Naive thymus-derived CD4-positive, alpha-beta T cell (primary cell): ENCODE measurements around the gene RABGAP1. TPM values are rescaled to one million over a fixed set of nuclear protein-coding genes. Genes with fewer than 3 reads are reported as not detected.

Experiments
- ATAC-seq: fragments of 150-1000 bp; cut with Tn5 transposase; 2 replicates; pipeline ENCODE4 v1.10.0; 2021; ENCODE audit warnings: mild to moderate bottlenecking, moderate library complexity
- CTCF ChIA-PET: fragments of 350-600 bp; sonication (Branson Sonifier 250); formaldehyde crosslinking; loops from one replicate; lab custom pipeline; 2021; ENCODE audit warnings: antibody characterized with exemption; lab: Charles Lee
- POLR2A ChIA-PET: fragments of 350-600 bp; sonication (Branson Sonifier 250); formaldehyde crosslinking; loops from one replicate; lab custom pipeline; 2021; ENCODE audit warnings: antibody characterized with exemption, inconsistent platforms; lab: Charles Lee
- DNase-seq, 9 donors: peaks; one replicate each; pipeline versions ENCODE4 v3.0.0 to v3.0.0-alpha.2; 2020 to 2022; ENCODE audit warnings: mixed read lengths in 1 of 9
- H3K27ac ChIP-seq: one replicate; pipeline ENCODE4 v1.7.0; 2013; ENCODE audit warnings: mild to moderate bottlenecking, low read depth, low read length, moderate library complexity
- H3K27me3 ChIP-seq, 2 donors: one replicate each; pipeline ENCODE4 v1.7.0; 2013; ENCODE audit warnings: low read length in 2 of 2, mild to moderate bottlenecking in 2 of 2, moderate library complexity in 2 of 2; ENCODE audit not compliant: control insufficient read depth in 2 of 2, insufficient read depth in 2 of 2
- H3K36me3 ChIP-seq, 3 experiments: 1 replicate in 2 of 3; 2 replicates in 1 of 3; pipeline ENCODE4 v1.7.0; 2013; ENCODE audit warnings: low read length in 3 of 3, mild to moderate bottlenecking in 3 of 3, moderate library complexity in 1 of 3; ENCODE audit not compliant: insufficient read depth in 3 of 3, control insufficient read depth in 2 of 3
- H3K4me1 ChIP-seq, 2 donors: one replicate each; pipeline ENCODE4 v1.7.0; 2013; ENCODE audit warnings: low read length in 2 of 2, mild to moderate bottlenecking in 2 of 2, moderate library complexity in 1 of 2; ENCODE audit not compliant: control insufficient read depth in 2 of 2, insufficient read depth in 2 of 2
- H3K4me3 ChIP-seq: 2 replicates; pipeline ENCODE4 v1.7.0; 2013; ENCODE audit warnings: mild to moderate bottlenecking, low read length
- H3K9me3 ChIP-seq, 3 experiments: 1 replicate in 2 of 3; 2 replicates in 1 of 3; pipeline ENCODE4 v1.7.0; 2013; ENCODE audit warnings: low read length in 3 of 3; ENCODE audit not compliant: control insufficient read depth in 2 of 3
- H3K27ac Mint-ChIP-seq, 9 donors: one replicate each; pipeline ENCODE4 v1.8.0; 2020 to 2022; ENCODE audit warnings: mixed read lengths in 9 of 9, mild to moderate bottlenecking in 8 of 9, moderate library complexity in 5 of 9, inconsistent platforms in 2 of 9
- H3K27me3 Mint-ChIP-seq, 5 donors: one replicate each; pipeline ENCODE4 v1.8.0; 2021 to 2022; ENCODE audit warnings: mixed read lengths in 5 of 5, mild to moderate bottlenecking in 1 of 5
- H3K36me3 Mint-ChIP-seq, 5 donors: one replicate each; pipeline ENCODE4 v1.8.0; 2020 to 2022; ENCODE audit warnings: mixed read lengths in 5 of 5, mild to moderate bottlenecking in 3 of 5, inconsistent platforms in 1 of 5
- H3K4me1 Mint-ChIP-seq, 7 donors: one replicate each; pipeline ENCODE4 v1.8.0; 2020 to 2022; ENCODE audit warnings: mixed read lengths in 7 of 7, mild to moderate bottlenecking in 3 of 7, inconsistent platforms in 1 of 7
- H3K4me3 Mint-ChIP-seq, 10 donors: one replicate each; pipeline ENCODE4 v1.8.0; 2020 to 2022; ENCODE audit warnings: mild to moderate bottlenecking in 10 of 10, mixed read lengths in 10 of 10, moderate library complexity in 6 of 10, inconsistent platforms in 2 of 10
- H3K9me3 Mint-ChIP-seq, 11 donors: one replicate each; pipeline ENCODE4 v1.8.0; 2020 to 2022; ENCODE audit warnings: mixed read lengths in 11 of 11, mild to moderate bottlenecking in 4 of 11, inconsistent platforms in 1 of 11, moderate library complexity in 1 of 11
- intact Hi-C, 2 donors: fragments of 100-400 bp; cut with micrococcal nuclease; formaldehyde crosslinking; loops; one replicate each; pipeline ENCODE4 v1.15.1; 2023
- polyA plus RNA-seq, 2 donors: library from polyadenylated mRNA; unstranded; fragments of 300-500 nt; fragmentation: Illumina TruSeq; gene quantifications; one replicate each; pipeline ENCODE4 v1.2.3, GENCODE V29; 2021
- total RNA-seq, 6 experiments: library from RNA in 5 of 6; stranded (reverse) in 5 of 6; gene quantifications; 1 replicate in 5 of 6; 2 replicates in 1 of 6; pipeline ENCODE4 v1.2.3 and lab custom pipeline; 2021 to 2026

The RABGAP1 gene
- total and polyA plus RNA-seq, 7 experiments from 2014 or later: 25.5 to 45.7 (median 34.1) TPM

GRCh38 chr9:123063177-123063598 lies 122.4 kb downstream of the RABGAP1 start:
- H3K27me3 Mint-ChIP-seq: no peaks in the 10 kb centered on the region
- ATAC-seq (no peak), DNase-seq (no peak)
- intact Hi-C loops: no loop called here
- ChIA-PET CTCF (no interaction called here), POLR2A (no interaction called here)
- H3K4me3 Mint-ChIP-seq: no peak overlapping the region
- no peaks in the 10 kb centered on the region for H3K4me1 ChIP-seq
- peaks cover 0 to 8% (median 0%) of the 10 kb centered on the region in 7 donors for H3K4me1 Mint-ChIP-seq
- H3K9me3 Mint-ChIP-seq: no peaks in the 10 kb centered on the region
- no peak overlapping the region for H3K27ac Mint-ChIP-seq
- H3K9me3 ChIP-seq: no peaks in the 10 kb centered on the region
- H3K27me3 ChIP-seq: no peaks in the 10 kb centered on the region
- H3K4me3 ChIP-seq: no peak overlapping the region
- no peak overlapping the region for H3K27ac ChIP-seq
- H3K36me3 ChIP-seq: peaks cover 0 to 21% (median 9%) of the 10 kb centered on the region in 3 experiments
- H3K36me3 Mint-ChIP-seq: peaks cover 12 to 53% (median 20%) of the 10 kb centered on the region in 5 donors

- H3K4me3 Mint-ChIP-seq: no peak overlapping the region
- intact Hi-C loops: no loop called here
- H3K27me3 Mint-ChIP-seq: no peaks in the 10 kb centered on the region
- Histone ChIP-seq H3K4me1 (no peaks in the 10 kb centered on the region), H3K36me3 (peaks cover 0 to 21% (median 9%) of the 10 kb centered on the region in 3 experiments), H3K4me3 (no peak overlapping the region), H3K27me3 (no peaks in the 10 kb centered on the region), H3K9me3 (no peaks in the 10 kb centered on the region), H3K27ac (no peak overlapping the region)
- peaks cover 0 to 8% (median 0%) of the 10 kb centered on the region in 7 donors for H3K4me1 Mint-ChIP-seq
- H3K27ac Mint-ChIP-seq: no peak overlapping the region
- ATAC-seq (no peak), DNase-seq (no peak)
- no peaks in the 10 kb centered on the region for H3K9me3 Mint-ChIP-seq
- POLR2A ChIA-PET: no interaction called here
- peaks cover 12 to 53% (median 20%) of the 10 kb centered on the region in 5 donors for H3K36me3 Mint-ChIP-seq
- CTCF ChIA-PET: no interaction called here
Measured at GRCh38 chr9:123063896-123064295, 123.1 kb downstream of the RABGAP1 start.

- Mint-ChIP-seq H3K4me1 (peaks cover 0 to 8% (median 0%) of the 10 kb centered on the region in 7 donors), H3K36me3 (peaks cover 12 to 53% (median 20%) of the 10 kb centered on the region in 5 donors), H3K27me3 (no peaks in the 10 kb centered on the region), H3K27ac (no peak overlapping the region), H3K4me3 (no peak overlapping the region), H3K9me3 (no peaks in the 10 kb centered on the region)
- Histone ChIP-seq H3K27me3 (no peaks in the 10 kb centered on the region), H3K36me3 (peaks cover 0 to 21% (median 9%) of the 10 kb centered on the region in 3 experiments), H3K4me1 (no peaks in the 10 kb centered on the region), H3K4me3 (no peak overlapping the region), H3K9me3 (no peaks in the 10 kb centered on the region), H3K27ac (no peak overlapping the region)
- CTCF ChIA-PET: no interaction called here
- POLR2A ChIA-PET: no interaction called here
- no peak for ATAC-seq
- intact Hi-C loops: no loop called here
- no peak for DNase-seq
Measured at GRCh38 chr9:123064716-123065115, 123.9 kb downstream of the RABGAP1 start.

- Histone ChIP-seq H3K27me3 (no peaks in the 10 kb centered on the region), H3K4me3 (no peak overlapping the region), H3K36me3 (peaks cover 0 to 21% (median 9%) of the 10 kb centered on the region in 3 experiments), H3K9me3 (no peaks in the 10 kb centered on the region), H3K27ac (no peak overlapping the region), H3K4me1 (no peaks in the 10 kb centered on the region)
- H3K27ac Mint-ChIP-seq: no peak overlapping the region
- ATAC-seq: no peak
- DNase-seq: no peak
- H3K9me3 Mint-ChIP-seq: no peaks in the 10 kb centered on the region
- intact Hi-C loops: no loop called here
- H3K4me3 Mint-ChIP-seq: no peak overlapping the region
- H3K36me3 Mint-ChIP-seq: peaks cover 12 to 54% (median 20%) of the 10 kb centered on the region in 5 donors
- POLR2A ChIA-PET: no interaction called here
- H3K4me1 Mint-ChIP-seq: peaks cover 0 to 8% (median 0%) of the 10 kb centered on the region in 7 donors
- CTCF ChIA-PET: no interaction called here
- H3K27me3 Mint-ChIP-seq: no peaks in the 10 kb centered on the region
Measured at GRCh38 chr9:123065196-123065595, 124.4 kb downstream of the RABGAP1 start.

- Mint-ChIP-seq H3K27me3 (no peaks in the 10 kb centered on the region), H3K4me1 (peaks cover 0 to 8% (median 0%) of the 10 kb centered on the region in 7 donors), H3K9me3 (no peaks in the 10 kb centered on the region), H3K4me3 (no peak overlapping the region), H3K36me3 (peaks cover 16 to 61% (median 36%) of the 10 kb centered on the region in 5 donors), H3K27ac (no peak overlapping the region)
- ATAC-seq: no peak
- CTCF ChIA-PET: interaction anchor here (0.8 kb wide), 1 partner anchor 10 kb away, joined by 5 read pairs; no protein-coding TSS in a partner anchor
- no peaks in the 10 kb centered on the region for H3K4me1 ChIP-seq
- no peak for DNase-seq
- intact Hi-C loops: no loop called here
- no peaks in the 10 kb centered on the region for H3K9me3 ChIP-seq
- POLR2A ChIA-PET: no interaction called here
- H3K36me3 ChIP-seq: peaks cover 0 to 26% (median 9%) of the 10 kb centered on the region in 3 experiments
- no peaks in the 10 kb centered on the region for H3K27me3 ChIP-seq
- no peak overlapping the region for H3K27ac ChIP-seq
- H3K4me3 ChIP-seq: no peak overlapping the region
Measured at GRCh38 chr9:123067136-123067535, 126.3 kb downstream of the RABGAP1 start.

- peaks cover 4 to 36% (median 9%) of the 10 kb centered on the region in 3 experiments for H3K36me3 ChIP-seq
- no peaks in the 10 kb centered on the region for H3K9me3 ChIP-seq
- intact Hi-C loops: no loop called here
- H3K4me1 ChIP-seq: no peaks in the 10 kb centered on the region
- POLR2A ChIA-PET: no interaction called here
- Mint-ChIP-seq H3K27me3 (no peaks in the 10 kb centered on the region), H3K36me3 (peaks cover 20 to 68% (median 41%) of the 10 kb centered on the region in 5 donors), H3K27ac (no peak overlapping the region), H3K4me1 (peaks cover 0 to 8% (median 0%) of the 10 kb centered on the region in 7 donors), H3K9me3 (no peaks in the 10 kb centered on the region), H3K4me3 (no peak overlapping the region)
- no peak for ATAC-seq
- no peak for DNase-seq
- H3K27me3 ChIP-seq: no peaks in the 10 kb centered on the region
- CTCF ChIA-PET: no interaction called here
- H3K4me3 ChIP-seq: no peak overlapping the region
- H3K27ac ChIP-seq: no peak overlapping the region
Measured at GRCh38 chr9:123069010-123069481, 128.2 kb downstream of the RABGAP1 start.

GRCh38 chr9:123070198-123070597 lies 129.4 kb downstream of the RABGAP1 start:
- DNase-seq (no peak), ATAC-seq (no peak)
- Mint-ChIP-seq H3K4me3 (no peak overlapping the region), H3K27me3 (no peaks in the 10 kb centered on the region), H3K4me1 (peaks cover 0 to 8% (median 0%) of the 10 kb centered on the region in 7 donors), H3K9me3 (no peaks in the 10 kb centered on the region), H3K27ac (no peak overlapping the region), H3K36me3 (peaks cover 19 to 58% (median 41%) of the 10 kb centered on the region in 5 donors)
- peaks cover 4 to 36% (median 9%) of the 10 kb centered on the region in 3 experiments for H3K36me3 ChIP-seq
- CTCF ChIA-PET: no interaction called here
- H3K27me3 ChIP-seq: no peaks in the 10 kb centered on the region
- no peaks in the 10 kb centered on the region for H3K9me3 ChIP-seq
- H3K4me3 ChIP-seq: no peak overlapping the region
- H3K4me1 ChIP-seq: no peaks in the 10 kb centered on the region
- intact Hi-C loops: no loop called here
- no peak overlapping the region for H3K27ac ChIP-seq
- POLR2A ChIA-PET: no interaction called here
